Activated CD4-positive, alpha-beta T cell treated with anti-CD3 and anti-CD28 coated beads for 36 hours (primary cell): Measurements from ENCODE around the gene AP1AR. TPM values are rescaled to one million over a fixed set of nuclear protein-coding genes. Genes with fewer than 3 reads are reported as not detected.
"Not testable (repeated sequence)": the region's sequence is repeated elsewhere in the genome, so short reads cannot be mapped to it uniquely, and the experiment has no call there.

Source experiments
- ATAC-seq: fragments of 200-7000 bp; cut with Tn5 transposase; one replicate; pipeline ENCODE4 v1.10.0; 2021; ENCODE audit warnings: mild to moderate bottlenecking, moderate library complexity
- CTCF ChIA-PET: fragments of 350-600 bp; sonication (Branson Sonifier 250); formaldehyde crosslinking; loops from one replicate; lab custom pipeline; 2021; ENCODE audit warnings: antibody characterized with exemption; lab: Charles Lee
- POLR2A ChIA-PET: fragments of 350-600 bp; sonication (Branson Sonifier 250); formaldehyde crosslinking; loops from one replicate; lab custom pipeline; 2021; ENCODE audit warnings: antibody characterized with exemption, inconsistent platforms; lab: Charles Lee
- DNase-seq: peaks from one replicate; pipeline ENCODE4 v3.0.0-alpha.2; 2020
- H3K27ac Mint-ChIP-seq: one replicate; pipeline ENCODE4 v1.8.0; 2021; ENCODE audit warnings: mixed read lengths
- H3K27me3 Mint-ChIP-seq: one replicate; pipeline ENCODE4 v1.8.0; 2021; ENCODE audit warnings: mixed read lengths
- H3K36me3 Mint-ChIP-seq: one replicate; pipeline ENCODE4 v1.8.0; 2021; ENCODE audit warnings: low read depth, mixed read lengths
- H3K4me1 Mint-ChIP-seq: one replicate; pipeline ENCODE4 v1.8.0; 2021; ENCODE audit warnings: mixed read lengths
- H3K4me3 Mint-ChIP-seq: one replicate; pipeline ENCODE4 v1.8.0; 2021; ENCODE audit warnings: mild to moderate bottlenecking, moderate library complexity, mixed read lengths
- H3K9me3 Mint-ChIP-seq: one replicate; pipeline ENCODE4 v1.8.0; 2021; ENCODE audit warnings: low read depth, mixed read lengths
- intact Hi-C, 2 experiments: fragments of 100-400 bp; cut with DNase I in 1 of 2; cut with micrococcal nuclease in 1 of 2; formaldehyde crosslinking; loops; one replicate each; pipeline versions ENCODE4 v1.14.2 to v1.15.1; 2022 to 2024; cut with DNase I, micrococcal nuclease
- total RNA-seq, 2 experiments: library from RNA; stranded (reverse); gene quantifications; one replicate each; pipeline ENCODE4 v1.2.3, GENCODE V29; 2021

AP1AR gene
- total RNA-seq, 2 experiments from 2014 or later, result 15.8 to 16.5 TPM

DNA sequence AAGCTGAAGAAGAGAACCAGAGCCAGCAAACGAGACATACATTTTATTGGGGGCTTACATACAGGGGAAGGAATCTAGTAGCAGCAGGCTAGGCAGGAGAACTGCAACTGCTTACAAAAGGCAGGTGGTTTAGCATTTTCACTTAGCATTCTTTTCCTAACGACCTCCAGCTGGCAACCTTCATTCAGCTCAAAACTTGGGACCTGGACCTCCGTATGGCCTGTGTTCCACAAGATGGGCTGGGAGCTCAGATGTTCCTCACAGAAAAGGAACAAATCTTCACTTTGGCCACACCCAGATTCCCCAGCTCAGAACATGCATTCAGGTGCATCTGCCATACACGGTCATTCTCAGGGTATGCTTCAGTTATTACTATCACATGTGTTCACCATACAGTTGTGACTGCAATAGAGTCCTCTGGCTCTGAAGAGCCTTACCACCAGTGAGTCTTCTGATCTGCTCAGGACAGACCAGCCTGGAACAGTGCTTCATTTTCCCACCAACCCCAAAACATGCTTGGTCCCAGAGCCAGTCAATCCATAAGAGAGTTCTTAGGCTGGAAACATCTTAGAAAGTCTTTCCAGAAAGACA lies 29.6 kb upstream of the AP1AR start:
- H3K9me3 Mint-ChIP-seq, result no peaks in the 10 kb centered on the region
- peak; percentile 53 for ATAC-seq
- H3K4me3 Mint-ChIP-seq, result no peak overlapping the region
- ChIA-PET CTCF (interaction anchor here (0.7 kb wide), 1 partner anchor 84 kb away, joined by 3 read pairs; the partner anchor contains the start of gene TIFA), POLR2A (no interaction called here)
- no peak for DNase-seq
- no peaks in the 10 kb centered on the region for H3K36me3 Mint-ChIP-seq
- intact Hi-C loops, result no loop called here
- H3K4me1 Mint-ChIP-seq, result peaks cover 20% of the 10 kb centered on the region
- peaks cover 3% of the 10 kb centered on the region for H3K27me3 Mint-ChIP-seq
- H3K27ac Mint-ChIP-seq, result no peak overlapping the region

DNA sequence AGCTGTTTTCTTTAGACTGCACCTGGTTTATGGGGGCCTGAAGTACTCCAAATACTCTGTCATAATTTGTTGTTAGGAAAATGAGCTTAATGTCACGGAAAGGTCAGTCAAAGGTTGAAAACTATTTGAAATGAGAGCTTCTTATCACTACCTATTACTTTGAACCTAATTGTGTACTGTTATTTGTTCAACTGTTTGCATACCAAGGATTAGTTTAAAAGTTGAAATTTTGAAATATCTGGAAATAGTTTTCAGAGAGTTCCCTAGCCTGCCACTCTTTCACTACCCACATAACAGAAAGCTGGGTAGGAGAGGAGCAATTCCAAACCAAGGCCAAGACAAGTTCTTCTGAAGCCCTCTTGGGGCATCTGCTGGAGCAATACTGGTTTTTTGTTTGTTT lies 28.0 kb upstream of the AP1AR start:
- no peak for ATAC-seq
- H3K4me3 Mint-ChIP-seq, result no peak overlapping the region
- no peaks in the 10 kb centered on the region for H3K9me3 Mint-ChIP-seq
- ChIA-PET POLR2A (interaction anchor here (0.5 kb wide), 1 partner anchor 51 kb away, joined by 3 read pairs; no protein-coding TSS in a partner anchor), CTCF (interaction anchor here (0.7 to 1.2 kb wide), 5 partner anchors 11 to 1132 kb away, joined by 3 to 5 read pairs (median 3); no protein-coding TSS in a partner anchor)
- H3K27me3 Mint-ChIP-seq, result peaks cover 3% of the 10 kb centered on the region
- intact Hi-C loops, result no loop called here
- DNase-seq, result no peak
- no peaks in the 10 kb centered on the region for H3K36me3 Mint-ChIP-seq
- peaks cover 20% of the 10 kb centered on the region for H3K4me1 Mint-ChIP-seq
- H3K27ac Mint-ChIP-seq, result no peak overlapping the region

DNA sequence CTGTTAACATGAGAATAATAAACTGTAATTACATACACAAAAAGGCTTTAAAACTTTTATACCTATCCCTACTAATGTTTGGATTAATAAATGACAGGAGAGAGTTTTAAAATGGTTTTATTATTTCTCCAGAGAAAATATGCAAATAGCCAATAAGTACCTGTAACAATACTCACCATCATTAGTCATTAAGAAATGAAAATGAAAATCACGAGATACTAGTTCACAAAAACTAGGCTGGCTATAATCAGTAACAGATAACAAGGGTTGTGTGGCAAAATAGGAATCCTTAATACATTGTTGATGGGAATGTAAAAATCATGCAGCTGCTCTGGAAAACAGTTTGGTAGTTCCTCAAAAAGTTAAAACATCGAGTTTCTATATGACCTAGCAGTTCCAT lies 25.2 kb upstream of the AP1AR start:
- Mint-ChIP-seq H3K36me3 (no peaks in the 10 kb centered on the region), H3K9me3 (no peaks in the 10 kb centered on the region), H3K4me1 (no peaks in the 10 kb centered on the region), H3K4me3 (no peak overlapping the region), H3K27ac (no peak overlapping the region), H3K27me3 (no peaks in the 10 kb centered on the region)
- no peak for ATAC-seq
- ChIA-PET CTCF (no interaction called here), POLR2A (no interaction called here)
- intact Hi-C loops, result no loop called here
- no peak for DNase-seq

DNA sequence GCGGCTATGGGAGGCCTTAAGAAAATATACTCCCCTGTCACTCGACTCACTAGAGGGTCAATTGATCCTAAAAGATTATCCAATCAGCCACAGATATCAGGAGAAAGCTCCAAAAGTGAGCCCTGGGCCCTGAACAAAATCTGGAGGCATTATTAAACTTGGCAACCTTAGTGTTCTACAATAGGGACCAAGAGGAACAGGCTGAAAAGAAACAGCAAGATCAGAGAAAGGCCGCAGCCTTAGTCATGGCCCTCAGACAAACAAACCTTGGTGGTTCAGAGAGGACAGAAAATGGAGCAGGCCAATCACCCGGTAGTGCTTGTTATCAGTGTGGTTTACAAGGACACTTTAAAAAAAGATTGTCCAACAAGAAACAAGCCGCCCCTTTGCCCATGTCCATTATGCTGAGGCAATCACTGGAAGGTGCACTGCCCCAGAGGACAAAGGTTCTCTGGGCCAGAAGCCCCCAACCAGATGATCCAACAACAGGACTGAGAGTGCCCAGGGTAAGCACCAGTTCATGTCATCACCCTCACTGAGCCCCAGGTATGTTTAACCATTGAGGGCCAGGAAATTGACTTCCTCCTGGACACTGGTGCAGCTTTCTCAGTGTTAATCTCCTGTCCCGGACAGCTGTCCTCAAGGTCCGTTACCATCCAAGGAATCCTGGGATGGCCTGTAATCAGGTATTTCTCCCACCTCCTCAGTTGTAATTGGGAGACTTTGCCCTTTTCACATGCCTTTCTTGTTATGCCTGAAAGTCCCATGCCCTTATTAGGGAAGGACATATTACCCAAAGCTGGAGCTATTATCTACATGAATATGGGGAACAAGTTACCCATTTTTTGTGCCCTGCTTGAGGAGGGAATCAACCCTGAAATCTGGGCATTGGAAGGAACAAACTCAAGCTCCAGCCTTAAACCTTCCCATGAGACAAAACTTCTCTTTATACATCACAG lies 23.2 kb upstream of the AP1AR start:
- DNase-seq, H3K36me3 Mint-ChIP-seq, H3K27me3 Mint-ChIP-seq, ATAC-seq, CTCF ChIA-PET, H3K27ac Mint-ChIP-seq, H3K4me3 Mint-ChIP-seq, H3K9me3 Mint-ChIP-seq, POLR2A ChIA-PET, H3K4me1 Mint-ChIP-seq, intact Hi-C loops: not testable (repeated sequence)

DNA sequence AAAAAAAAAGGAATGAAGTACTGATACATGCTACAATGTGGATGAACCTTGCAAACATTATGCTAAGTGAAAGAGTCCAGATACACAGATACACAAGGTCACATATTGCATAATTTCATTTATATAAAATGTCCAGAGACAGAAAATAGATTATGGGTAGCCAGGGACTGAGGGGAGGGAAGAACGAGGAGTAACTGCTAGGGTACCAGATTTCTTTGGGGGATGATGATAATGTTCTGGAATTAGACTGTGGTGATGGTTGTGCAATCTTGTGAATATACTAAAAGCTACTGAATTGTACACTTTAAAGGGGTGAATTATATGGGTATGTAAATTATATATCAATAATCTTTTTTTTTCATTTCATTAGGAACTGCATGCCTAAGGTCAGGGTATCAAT lies 20.8 kb upstream of the AP1AR start:
- Mint-ChIP-seq H3K36me3 (no peaks in the 10 kb centered on the region), H3K4me3 (no peak overlapping the region), H3K27ac (no peak overlapping the region), H3K27me3 (no peaks in the 10 kb centered on the region), H3K4me1 (peaks cover 8% of the 10 kb centered on the region), H3K9me3 (no peaks in the 10 kb centered on the region)
- POLR2A ChIA-PET, result interaction anchor here (0.6 kb wide), 1 partner anchor 136 kb away, joined by 3 read pairs; no protein-coding TSS in a partner anchor
- DNase-seq, result no peak
- intact Hi-C loops, result no loop called here
- CTCF ChIA-PET, result interaction anchor here (0.6 to 0.9 kb wide), 2 partner anchors 11 to 112 kb away, joined by 3 to 4 read pairs; no protein-coding TSS in a partner anchor
- ATAC-seq, result no peak

DNA sequence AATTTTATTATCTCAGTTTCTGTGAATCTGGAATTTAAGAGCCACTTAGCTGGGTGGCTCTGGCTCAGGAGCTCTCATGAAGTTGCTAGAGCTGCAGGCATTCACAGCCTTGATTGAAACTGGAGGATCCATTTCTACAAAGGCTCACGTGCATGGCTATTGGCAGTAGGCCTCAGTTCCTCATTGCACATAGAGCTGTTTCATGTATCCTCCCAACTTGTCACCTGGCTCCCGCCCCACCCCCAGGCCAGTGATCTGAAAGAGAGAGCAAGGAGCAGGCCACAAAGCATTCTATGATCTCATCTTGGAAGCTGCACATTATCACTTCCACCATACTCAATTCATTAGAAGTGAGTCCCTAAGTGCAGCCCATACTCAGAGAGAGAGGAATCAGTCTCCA lies 18.5 kb upstream of the AP1AR start:
- CTCF ChIA-PET, result interaction anchor here (0.7 to 1.6 kb wide), 4 partner anchors 22 to 114 kb away, joined by 3 to 9 read pairs (median 3); no protein-coding TSS in a partner anchor
- Mint-ChIP-seq H3K36me3 (no peaks in the 10 kb centered on the region), H3K9me3 (no peaks in the 10 kb centered on the region), H3K27me3 (no peaks in the 10 kb centered on the region), H3K4me3 (no peak overlapping the region), H3K4me1 (peaks cover 8% of the 10 kb centered on the region), H3K27ac (no peak overlapping the region)
- DNase-seq (no peak), ATAC-seq (no peak)
- POLR2A ChIA-PET, result no interaction called here
- intact Hi-C loops, result no loop called here

DNA sequence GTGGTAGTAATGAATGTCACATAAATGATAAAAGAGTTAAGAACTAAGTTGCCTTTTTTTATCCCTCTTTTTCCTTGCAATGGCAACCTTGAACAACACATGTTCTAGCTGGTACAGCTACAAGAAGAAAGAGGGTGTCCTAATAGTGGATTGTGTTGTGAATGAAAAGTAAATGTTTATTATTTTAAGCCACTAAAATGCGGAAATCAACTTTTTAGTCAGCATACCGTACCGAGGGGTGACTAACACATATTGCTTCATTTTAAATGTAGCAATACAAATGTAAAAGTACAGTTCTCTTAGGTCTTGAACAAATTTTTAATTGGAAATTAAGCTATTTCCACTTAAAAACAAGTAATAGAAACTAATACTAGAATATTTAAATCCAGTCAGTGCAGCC lies 17.7 kb upstream of the AP1AR start:
- Mint-ChIP-seq H3K27me3 (no peaks in the 10 kb centered on the region), H3K9me3 (no peaks in the 10 kb centered on the region), H3K36me3 (no peaks in the 10 kb centered on the region), H3K4me3 (no peak overlapping the region), H3K4me1 (peaks cover 10% of the 10 kb centered on the region), H3K27ac (no peak overlapping the region)
- CTCF ChIA-PET, result interaction anchor here (0.7 to 1.6 kb wide), 11 partner anchors 10 to 310 kb away, joined by 3 to 6 read pairs (median 4); partner anchors contain the start of gene AP1AR
- POLR2A ChIA-PET, result no interaction called here
- intact Hi-C loops, result loop anchor here in 1 of 2 experiments (1.0 to 2.0 kb wide), 2 partner anchors 21 to 309 kb away; no protein-coding TSS in a partner anchor
- DNase-seq (no peak), ATAC-seq (no peak)

DNA sequence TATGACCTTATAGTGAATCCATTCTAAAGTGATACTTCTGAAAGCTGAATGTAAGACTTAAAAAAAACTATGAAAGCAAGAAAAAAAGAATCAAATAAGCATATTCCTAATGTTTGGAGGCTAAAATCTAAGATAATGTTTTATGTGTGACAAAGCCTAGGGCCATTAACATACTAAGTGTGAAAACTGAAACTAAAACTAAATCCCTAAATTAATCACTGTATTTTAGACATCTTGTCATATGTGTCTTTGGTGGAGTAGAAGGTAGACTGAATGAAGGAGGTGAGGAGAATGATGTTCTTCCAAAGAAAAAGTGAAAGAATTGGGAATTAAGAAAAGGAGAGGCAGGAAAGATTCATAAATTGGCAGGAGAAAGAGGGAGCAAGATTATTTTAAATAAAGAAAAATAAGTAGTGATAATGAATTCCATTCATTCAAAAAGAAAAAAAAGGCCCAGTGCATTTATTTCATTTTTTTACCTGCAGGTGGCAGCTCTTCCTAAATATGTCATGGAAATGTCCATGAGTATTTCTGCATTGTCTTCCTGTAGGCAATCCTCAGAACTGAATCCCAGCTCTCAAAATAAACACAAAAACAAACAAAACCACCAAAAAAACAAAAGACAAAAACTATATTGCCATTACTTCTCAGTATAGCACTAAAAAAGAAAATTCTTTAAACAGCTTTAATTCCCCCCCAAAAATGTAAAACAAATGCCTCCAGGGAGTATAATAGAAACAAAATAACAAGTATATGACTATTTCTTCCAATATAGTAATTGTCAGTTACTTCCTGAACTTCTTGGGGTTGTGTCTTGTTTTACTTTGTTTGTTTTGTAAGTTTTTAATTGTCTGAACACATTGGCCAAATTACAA lies 17.0 kb upstream of the AP1AR start:
- H3K4me3 Mint-ChIP-seq, result no peak overlapping the region
- H3K36me3 Mint-ChIP-seq, result no peaks in the 10 kb centered on the region
- ChIA-PET CTCF (interaction anchor here (0.7 to 1.6 kb wide), 12 partner anchors 11 to 309 kb away, joined by 3 to 6 read pairs (median 4); partner anchors contain the start of gene AP1AR), POLR2A (no interaction called here)
- H3K27ac Mint-ChIP-seq, result no peak overlapping the region
- H3K27me3 Mint-ChIP-seq, result no peaks in the 10 kb centered on the region
- DNase-seq, result no peak
- H3K4me1 Mint-ChIP-seq, result peaks cover 10% of the 10 kb centered on the region
- intact Hi-C loops, result loop anchor here (1.0 to 5.0 kb wide), 3 partner anchors 20 to 309 kb away; no protein-coding TSS in a partner anchor
- no peaks in the 10 kb centered on the region for H3K9me3 Mint-ChIP-seq
- ATAC-seq, result peak; percentile 61

DNA sequence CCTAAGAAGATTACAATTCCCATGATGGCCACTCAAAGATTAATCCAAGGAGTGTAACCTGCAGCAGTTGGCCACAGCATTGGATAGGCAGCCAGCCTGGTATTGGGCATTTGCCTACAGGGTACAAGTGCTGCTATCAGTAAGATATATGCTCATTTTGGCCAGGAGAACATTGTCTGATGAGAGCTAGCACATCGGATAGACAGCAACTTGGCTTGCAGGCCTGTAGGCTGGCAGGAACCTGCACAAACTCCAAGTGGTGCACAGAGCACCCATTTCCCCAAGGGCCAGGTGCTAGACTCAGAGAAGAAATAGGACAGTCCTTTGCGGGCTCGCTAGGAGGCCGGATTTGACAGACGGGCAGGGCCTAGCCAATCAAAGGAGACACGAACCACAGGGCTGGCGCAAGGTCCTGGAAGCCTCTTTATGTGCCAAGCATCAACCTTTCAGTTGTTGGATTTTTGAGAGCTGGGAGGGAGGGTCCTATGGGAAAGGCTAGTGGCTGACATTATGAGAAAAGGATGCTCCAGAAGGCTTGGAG lies 11.7 kb upstream of the AP1AR start:
- Mint-ChIP-seq H3K27me3 (no peaks in the 10 kb centered on the region), H3K27ac (no peak overlapping the region), H3K4me3 (no peak overlapping the region), H3K4me1 (peaks cover 3% of the 10 kb centered on the region), H3K36me3 (no peaks in the 10 kb centered on the region), H3K9me3 (peaks cover 5% of the 10 kb centered on the region)
- POLR2A ChIA-PET, result no interaction called here
- ATAC-seq (no peak), DNase-seq (no peak)
- intact Hi-C loops, result loop anchor here in 1 of 2 experiments (5.0 kb wide), 1 partner anchor 302 kb away; no protein-coding TSS in a partner anchor
- CTCF ChIA-PET, result interaction anchor here (1.5 to 5.7 kb wide), 2 partner anchors 14 to 120 kb away, joined by 3 to 15 read pairs; no protein-coding TSS in a partner anchor

DNA sequence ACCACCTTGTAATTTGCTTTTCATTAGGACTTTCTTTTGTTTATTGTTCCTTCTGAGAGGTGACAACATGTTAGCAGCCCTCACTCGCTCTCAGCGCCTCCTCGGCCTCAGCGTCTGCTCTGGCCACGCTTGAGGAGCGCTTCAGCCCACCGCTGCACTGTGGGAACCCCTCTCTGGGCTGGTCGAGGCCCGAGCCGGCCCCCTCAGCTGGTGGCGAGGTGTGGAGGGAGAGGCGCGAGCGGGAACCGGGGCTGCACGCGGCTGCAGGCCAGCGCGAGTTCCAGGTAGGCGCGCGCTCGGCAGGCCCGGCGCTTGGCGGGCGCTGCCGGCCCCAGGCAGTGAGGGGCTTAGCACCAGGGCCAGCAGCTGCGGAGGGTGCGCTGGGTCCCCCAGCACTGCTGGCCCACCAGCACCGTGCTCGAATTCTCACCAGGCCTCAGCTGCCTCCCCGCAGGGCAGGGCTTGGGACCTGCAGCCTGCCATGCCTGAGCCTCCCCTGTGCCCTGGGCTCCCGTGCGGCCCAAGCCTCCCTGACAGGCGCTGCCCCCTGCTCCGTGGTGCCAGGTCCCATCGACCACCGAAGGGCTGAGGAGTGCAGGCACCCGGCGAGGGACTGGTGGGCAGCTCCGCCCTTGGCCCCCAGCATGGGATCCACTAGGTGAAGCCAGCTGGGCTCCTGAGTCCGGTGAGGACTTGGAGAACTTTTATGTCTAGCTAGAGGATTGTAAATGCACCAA lies 9.2 kb upstream of the AP1AR start:
- Mint-ChIP-seq H3K27ac (no peak overlapping the region), H3K9me3 (peaks cover 5% of the 10 kb centered on the region), H3K4me1 (peaks cover 3% of the 10 kb centered on the region), H3K4me3 (no peak overlapping the region), H3K27me3 (peaks cover 3% of the 10 kb centered on the region), H3K36me3 (no peaks in the 10 kb centered on the region)
- POLR2A ChIA-PET, result no interaction called here
- ATAC-seq (no peak), DNase-seq (no peak)
- intact Hi-C loops, result no loop called here
- CTCF ChIA-PET, result interaction anchor here (0.6 kb wide), 1 partner anchor 107 kb away, joined by 3 read pairs; no protein-coding TSS in a partner anchor
